H1 (cell line): ENCODE data around the gene ATP6V0A4. TPM values are rescaled to one million over a fixed set of nuclear protein-coding genes. Genes with fewer than 3 reads are reported as not detected.

ENCODE experiments used
- CTCF ChIA-PET: fragments of 300-600 bp; sonication (Branson Sonifier 250); formaldehyde crosslinking; loops from one replicate; lab custom pipeline; 2021; ENCODE audit not compliant: partially characterized antibody; lab: Charles Lee
- POLR2A ChIA-PET: fragments of 300-600 bp; sonication (Branson Sonifier 250); formaldehyde crosslinking; loops from one replicate; lab custom pipeline; 2021; ENCODE audit warnings: inconsistent platforms; ENCODE audit not compliant: partially characterized antibody; lab: Charles Lee
- DNase-seq, 2 experiments: peaks; one replicate each; pipeline versions ENCODE4 v3.0.0 to v3.0.0-alpha.2; 2010 to 2022; ENCODE audit warnings: low spot score in 2 of 2, low read depth in 1 of 2, mixed read lengths in 1 of 2
- FAIRE-seq: peaks from 2 replicates; lab custom pipeline; 2011; peaks lifted over from hg19 to GRCh38; lab: Jason Lieb, UNC
- H2AFZ ChIP-seq: 2 replicates; pipeline ENCODE4 v1.8.1; 2012; ENCODE audit warnings: low read length, inconsistent platforms
- H2AK5ac ChIP-seq: 2 replicates; pipeline ENCODE4 v1.6.1; 2013; ENCODE audit warnings: low read depth, low read length
- H2BK120ac ChIP-seq: replicated peaks from 2 replicates; pipeline ENCODE3; 2013; ENCODE audit warnings: low read depth, low read length, inconsistent platforms
- H2BK12ac ChIP-seq: 2 replicates; pipeline ENCODE4 v1.6.1; 2013; ENCODE audit warnings: low read depth, low read length
- H2BK15ac ChIP-seq: 2 replicates; pipeline ENCODE4 v1.6.1; 2013; ENCODE audit warnings: low read length
- H2BK20ac ChIP-seq: 2 replicates; pipeline ENCODE4 v1.6.1; 2013; ENCODE audit warnings: low read length
- H2BK5ac ChIP-seq: 2 replicates; pipeline ENCODE4 v1.6.1; 2013; ENCODE audit warnings: low read depth, low read length
- H3K14ac ChIP-seq: 2 replicates; pipeline ENCODE4 v1.6.1; 2013; ENCODE audit warnings: inconsistent platforms; ENCODE audit not compliant: insufficient read length
- H3K18ac ChIP-seq: 2 replicates; pipeline ENCODE4 v1.6.1; 2013; ENCODE audit warnings: low read length; ENCODE audit errors: extremely low read depth
- H3K23ac ChIP-seq: 2 replicates; pipeline ENCODE4 v1.6.1; 2013; ENCODE audit warnings: inconsistent platforms; ENCODE audit not compliant: insufficient read length
- H3K23me2 ChIP-seq: 2 replicates; pipeline ENCODE4 v1.6.1; 2013; ENCODE audit warnings: low read depth, low read length
- H3K27ac ChIP-seq: 2 replicates; pipeline ENCODE4 v1.6.1; 2011; ENCODE audit warnings: low read depth, low read length, inconsistent platforms
- H3K27me3 ChIP-seq, 4 experiments: replicated peaks in 1 of 4; 1 replicate in 1 of 4; 2 replicates in 3 of 4; pipeline versions ENCODE4 v1.6.1 to v1.8.1; 2011 to 2013; ENCODE audit warnings: low read length in 3 of 4, mild to moderate bottlenecking in 3 of 4, inconsistent platforms in 2 of 4, mixed read lengths in 2 of 4, moderate library complexity in 1 of 4; ENCODE audit not compliant: control insufficient read depth in 3 of 4, insufficient read depth in 3 of 4; ENCODE audit errors: extremely low read depth in 1 of 4
- H3K36me3 ChIP-seq, 4 experiments: 2 replicates each; pipeline versions ENCODE4 v1.6.1 to v1.8.1; 2011 to 2013; ENCODE audit warnings: mild to moderate bottlenecking in 4 of 4, low read length in 3 of 4, moderate library complexity in 2 of 4, control low read depth in 1 of 4, inconsistent platforms in 1 of 4; ENCODE audit not compliant: insufficient read depth in 4 of 4, control insufficient read depth in 2 of 4
- H3K4ac ChIP-seq: replicated peaks from 2 replicates; pipeline ENCODE3; 2013; ENCODE audit warnings: low read length, low read depth, mixed read lengths, inconsistent platforms; ENCODE audit not compliant: insufficient read length
- H3K4me1 ChIP-seq, 4 experiments: replicated peaks in 1 of 4; 1 replicate in 1 of 4; 2 replicates in 3 of 4; pipeline versions ENCODE4 v1.6.1 to v1.8.1; 2011 to 2013; ENCODE audit warnings: low read length in 3 of 4, inconsistent platforms in 2 of 4, mixed read lengths in 1 of 4; ENCODE audit not compliant: insufficient read depth in 4 of 4, control insufficient read depth in 3 of 4
- H3K4me2 ChIP-seq, 2 experiments: 2 replicates each; pipeline versions ENCODE4 v1.6.1 to v1.8.1; 2011 to 2013; ENCODE audit warnings: low read depth in 2 of 2, low read length in 2 of 2, control low read depth in 1 of 2, inconsistent platforms in 1 of 2, mild to moderate bottlenecking in 1 of 2; ENCODE audit not compliant: insufficient read depth in 1 of 2
- H3K4me3 ChIP-seq, 4 experiments: fragments of 200-600, 300-600 bp in 1 of 4; sonication (generic), shearing (Covaris generic), sonication (Bioruptor Twin) in 1 of 4; 2 replicates each; pipeline versions ENCODE4 v1.5.1 to v1.8.1; 2011 to 2016; ENCODE audit warnings: low read length in 4 of 4, low read depth in 3 of 4, control low read depth in 2 of 4, inconsistent platforms in 2 of 4, mild to moderate bottlenecking in 2 of 4, mixed read lengths in 1 of 4, moderate library complexity in 1 of 4; ENCODE audit not compliant: insufficient read depth in 2 of 4; ENCODE audit errors: extremely low read depth in 1 of 4
- H3K56ac ChIP-seq: replicated peaks from 2 replicates; pipeline ENCODE3; 2013; ENCODE audit warnings: low read depth, mild to moderate bottlenecking, mixed read lengths, low read length, inconsistent platforms; ENCODE audit not compliant: insufficient read length
- H3K79me1 ChIP-seq: 2 replicates; pipeline ENCODE4 v1.6.1; 2013; ENCODE audit warnings: low read depth, low read length, control low read depth
- H3K79me2 ChIP-seq, 2 experiments: 2 replicates each; pipeline versions ENCODE4 v1.6.1 to v1.8.1; 2012 to 2013; ENCODE audit warnings: low read length in 2 of 2, mild to moderate bottlenecking in 2 of 2, inconsistent platforms in 1 of 2; ENCODE audit not compliant: insufficient read depth in 2 of 2, control insufficient read depth in 1 of 2
- H3K9ac ChIP-seq, 4 experiments: replicated peaks in 1 of 4; 1 replicate in 1 of 4; 2 replicates in 3 of 4; pipeline versions ENCODE4 v1.6.1 to v1.8.1; 2011 to 2013; ENCODE audit warnings: low read depth in 3 of 4, low read length in 3 of 4, control low read depth in 2 of 4, mild to moderate bottlenecking in 2 of 4, moderate library complexity in 2 of 4, inconsistent platforms in 1 of 4; ENCODE audit errors: extremely low read depth in 1 of 4
- H3K9me3 ChIP-seq, 2 experiments: 2 replicates each; pipeline versions ENCODE4 v1.6.1 to v1.8.1; 2012 to 2013; ENCODE audit warnings: mild to moderate bottlenecking in 2 of 2, moderate library complexity in 2 of 2, control low read depth in 1 of 2, inconsistent platforms in 1 of 2, low read depth in 1 of 2, low read length in 1 of 2, mixed read lengths in 1 of 2; ENCODE audit not compliant: insufficient read depth in 2 of 2
- H4K20me1 ChIP-seq, 2 experiments: replicated peaks in 1 of 2; 2 replicates each; pipeline versions ENCODE3 to v1.8.1; 2011 to 2013; ENCODE audit warnings: inconsistent platforms in 2 of 2, low read length in 2 of 2, mild to moderate bottlenecking in 1 of 2; ENCODE audit not compliant: insufficient read depth in 2 of 2, control insufficient read depth in 1 of 2
- H4K5ac ChIP-seq: 2 replicates; pipeline ENCODE4 v1.6.1; 2013; ENCODE audit warnings: low read length, low read depth, mixed read lengths, inconsistent platforms; ENCODE audit not compliant: insufficient read length
- H4K8ac ChIP-seq: 2 replicates; pipeline ENCODE4 v1.8.0; 2013; ENCODE audit warnings: mild to moderate bottlenecking, moderate library complexity, low read length, inconsistent platforms; ENCODE audit not compliant: insufficient read depth; ENCODE audit errors: extremely low read depth
- H4K91ac ChIP-seq: replicated peaks from 2 replicates; pipeline ENCODE3; 2013; ENCODE audit warnings: low read length, mixed read lengths, inconsistent platforms; ENCODE audit not compliant: insufficient read length
- ASH2L ChIP-seq: fragments of 200-600, 300-600 bp; sonication (generic); IDR thresholded peaks from one replicate; pipeline ENCODE4 v1.7.1; 2017; ENCODE audit warnings: low read length
- ATF3 ChIP-seq: IDR thresholded peaks from 2 replicates; pipeline ENCODE4 v1.6.1; 2011; ENCODE audit warnings: low read depth, mild to moderate bottlenecking, low read length; ENCODE audit not compliant: insufficient read depth
- BACH1 ChIP-seq: IDR thresholded peaks from 2 replicates; pipeline ENCODE4 v1.6.1; 2012; ENCODE audit warnings: low read length, improper control_type of control experiment
- CBX5 ChIP-seq: fragments of 300-800, 300-1000 bp; sonication (generic); IDR thresholded peaks from 2 replicates; pipeline ENCODE4 v1.7.1; 2016; ENCODE audit warnings: antibody characterized with exemption, low read length, low read depth
- GTF2F1 ChIP-seq: IDR thresholded peaks from 2 replicates; pipeline ENCODE4 v1.6.1; 2012; ENCODE audit warnings: low read depth, low read length, improper control_type of control experiment, borderline replicate concordance
- HDAC6 ChIP-seq: IDR thresholded peaks from one replicate; pipeline ENCODE4 v1.7.1; 2012; ENCODE audit warnings: low read depth, mild to moderate bottlenecking, inconsistent platforms, low read length, moderate library complexity
- MAX ChIP-seq: IDR thresholded peaks from 2 replicates; pipeline ENCODE4 v1.6.1; 2012; ENCODE audit warnings: inconsistent platforms
- PHF8 ChIP-seq: fragments of 200-600 bp; sonication (generic); conservative IDR thresholded peaks from 2 replicates; pipeline ENCODE4 v1.7.1; 2012; ENCODE audit warnings: low read depth, mild to moderate bottlenecking, inconsistent platforms, low read length, moderate library complexity
- POU5F1 ChIP-seq: IDR thresholded peaks from 2 replicates; pipeline ENCODE4 v1.6.1; 2011; ENCODE audit warnings: low read depth, mild to moderate bottlenecking, low read length, moderate library complexity
- SP4 ChIP-seq: IDR thresholded peaks from 2 replicates; pipeline ENCODE4 v1.6.1; 2012; ENCODE audit warnings: low read length, inconsistent platforms
- SUZ12 ChIP-seq: fragments of 200-600 bp; sonication (generic); IDR thresholded peaks from 2 replicates; pipeline ENCODE4 v1.6.1; 2012; ENCODE audit warnings: mild to moderate bottlenecking, inconsistent platforms, low read length, moderate library complexity, mixed read lengths
- TAF7 ChIP-seq: optimal IDR thresholded peaks from 2 replicates; pipeline ENCODE3; 2011; ENCODE audit warnings: low read depth, mild to moderate bottlenecking, inconsistent platforms, low read length, moderate library complexity, borderline replicate concordance
- TBP ChIP-seq: IDR thresholded peaks from 2 replicates; pipeline ENCODE4 v1.6.1; 2011; ENCODE audit warnings: low read depth, low read length, improper control_type of control experiment
- WGBS, 2 experiments: shearing (Covaris generic) in 1 of 2; methylation state at CpG; one replicate each; pipeline versions ENCODE4 v1.1.6 to v1.1.7; 2013 to 2015; ENCODE audit warnings: low lambda C conversion rate in 2 of 2, mixed read lengths in 2 of 2, inconsistent platforms in 1 of 2, low coverage in 1 of 2, missing lambda C conversion rate in 1 of 2; ENCODE audit not compliant: insufficient replicate concordance in 2 of 2, insufficient coverage in 1 of 2, insufficient read length in 1 of 2; ENCODE audit errors: extremely low coverage in 1 of 2, missing lambda C conversion rate in 1 of 2; 5-methylcytosine and 5-hydroxymethylcytosine counted together
- polyA plus RNA-seq, 7 experiments: library from polyadenylated mRNA; depleted of rRNA in 3 of 7; stranded (reverse) in 5 of 7; unstranded in 2 of 7; fragments of >200 nt in 5 of 7; fragments of 200-250 nt in 2 of 7; gene quantifications; 1 replicate in 5 of 7; 2 replicates in 1 of 7; 4 replicates in 1 of 7; pipeline versions ENCODE4 v1.2.1 to v1.2.3, GENCODE V29; 2011 to 2013; ENCODE audit warnings: missing spikeins in 2 of 7, mixed read lengths in 2 of 7
- total RNA-seq: library from RNA; stranded (reverse); fragmentation: NEBNext Ultra II Directional; extraction: Animal tissue kit (Norgen Biotek cat#: 25700); gene quantifications from 2 replicates; pipeline ENCODE4 v1.2.1, GENCODE V29; 2021

Gene ATP6V0A4
- total and polyA plus RNA-seq, 2 of the 8 experiments (the other 6 are each of a cell fraction or from before 2014, with no cell fraction given) = 0.47 to 1.6 TPM

GRCh38 chr7:138695106-138695505 is 102.9 kb downstream of the ATP6V0A4 start:
- Histone ChIP-seq H2AFZ (no peak overlapping the region), H3K4ac (no peak overlapping the region), H3K4me2 (no peak overlapping the region), H3K79me2 (no peaks in the 10 kb centered on the region), H3K27me3 (no peaks in the 10 kb centered on the region), H4K8ac (no peak overlapping the region), H2BK15ac (no peak overlapping the region)
- no peak for TF ChIP-seq HDAC6
- no peak for TF ChIP-seq ASH2L
- TF ChIP-seq SUZ12 = no peak
- TF ChIP-seq GTF2F1 = no peak
- no peak for TF ChIP-seq TAF7
- TF ChIP-seq BACH1 = no peak
- TF ChIP-seq POU5F1 = no peak
- TF ChIP-seq MAX = no peak
- no peak for TF ChIP-seq ATF3
- TF ChIP-seq PHF8 = no peak
- TF ChIP-seq SP4 = no peak
- TF ChIP-seq CBX5 = no peak
- no peak for TF ChIP-seq TBP
- TF ChIP-seq, all 59 proteins: peak for 0
- Histone ChIP-seq H2BK12ac (no peak overlapping the region), H2BK5ac (no peak overlapping the region), H3K18ac (no peak overlapping the region), H3K79me1 (no peaks in the 10 kb centered on the region), H3K56ac (no peak overlapping the region), H4K5ac (no peak overlapping the region), H3K14ac (no peak overlapping the region), H3K36me3 (no peaks in the 10 kb centered on the region), H2BK20ac (no peak overlapping the region), H2BK120ac (no peak overlapping the region), H4K20me1 (no peaks in the 10 kb centered on the region), H3K4me1 (0 out of 7 replicates have a peak, but pooled peaks cover 0 to 3% (median 0%) of the 10 kb centered on the region in 4 experiments), H4K91ac (no peak overlapping the region), H3K9ac (no peak overlapping the region), H2AK5ac (no peak overlapping the region), H3K27ac (no peak overlapping the region), H3K23me2 (no peaks in the 10 kb centered on the region), H3K9me3 (no peaks in the 10 kb centered on the region), H3K4me3 (no peak overlapping the region), H3K23ac (no peak overlapping the region)
- ChIA-PET CTCF (no interaction called here), POLR2A (no interaction called here)
- WGBS, 2 experiments = 98% methylated on average over 4 of the region's 4 CpGs; no CpG with 5 or more reads in 1 of the 2 experiments
- FAIRE-seq = no peak
- DNase-seq = no peak
